GM18502 (cell line): ENCODE results near the gene NXNL2.

Experiments
- ATAC-seq: cut with Tn5 transposase; IDR thresholded peaks from one replicate; pipeline ENCODE4 v1.9.1; 2021; ENCODE audit warnings: mild to moderate bottlenecking; ENCODE audit not compliant: unreplicated experiment, poor library complexity

The NXNL2 gene

GRCh38 chr9:88534456-88535225, at the start of gene NXNL2:
Gene NXNL2, plus strand, starts transcription at chr9:88535178. Its CDS starts 257 bp downstream, at chr9:88535435.
- ATAC-seq = no peak

- no peak for ATAC-seq
Measured at GRCh38 chr9:88488166-88488565, 46.8 kb upstream of the NXNL2 start.

- ATAC-seq = no peak
Measured at GRCh38 chr9:88494983-88495721, 39.8 kb upstream of the NXNL2 start.

GRCh38 chr9:88497224-88497623, 37.8 kb upstream of the NXNL2 start:
- no peak for ATAC-seq

- ATAC-seq = no peak
Measured at GRCh38 chr9:88498880-88499279, 36.1 kb upstream of the NXNL2 start.

GRCh38 chr9:88501086-88501485, 33.9 kb upstream of the NXNL2 start:
- no peak for ATAC-seq

- ATAC-seq = no peak
Measured at GRCh38 chr9:88502552-88503034, 32.4 kb upstream of the NXNL2 start.

GRCh38 chr9:88503081-88503844, 31.7 kb upstream of the NXNL2 start:
- no peak for ATAC-seq

GRCh38 chr9:88503845-88504764, 30.9 kb upstream of the NXNL2 start:
- ATAC-seq = no peak

GRCh38 chr9:88508326-88508725, 26.7 kb upstream of the NXNL2 start:
- no peak for ATAC-seq

- ATAC-seq = no peak
Measured at GRCh38 chr9:88511906-88512305, 23.1 kb upstream of the NXNL2 start.

GRCh38 chr9:88514247-88514646, 20.7 kb upstream of the NXNL2 start:
- no peak for ATAC-seq

- ATAC-seq = no peak
Measured at GRCh38 chr9:88521308-88521707, 13.7 kb upstream of the NXNL2 start.

- no peak for ATAC-seq
Measured at GRCh38 chr9:88522360-88522759, 12.6 kb upstream of the NXNL2 start.

GRCh38 chr9:88523056-88523455, 11.9 kb upstream of the NXNL2 start:
- no peak for ATAC-seq

GRCh38 chr9:88524911-88525310, 10.1 kb upstream of the NXNL2 start:
- no peak for ATAC-seq

- no peak for ATAC-seq
Measured at GRCh38 chr9:88527618-88528017, 7.4 kb upstream of the NXNL2 start.

GRCh38 chr9:88528080-88528790, 6.7 kb upstream of the NXNL2 start:
- ATAC-seq = no peak

- ATAC-seq = no peak
Measured at GRCh38 chr9:88529496-88529895, 5.5 kb upstream of the NXNL2 start.
